HepG2 (cell line): Measurements from ENCODE around the gene GRHL1. TPM values are rescaled to one million over a fixed set of nuclear protein-coding genes. Genes with fewer than 3 reads are reported as not detected.

Experiments used
- AKNA ChIP-seq: sonication (generic); formaldehyde crosslinking; IDR thresholded peaks from 2 replicates; pipeline ENCODE4 v1.4.0; 2020; ENCODE audit warnings: missing genetic modification reagents, borderline replicate concordance
- CENPT ChIP-seq: sonication (generic); formaldehyde crosslinking; IDR thresholded peaks from 2 replicates; pipeline ENCODE4 v1.8.0; 2022; ENCODE audit warnings: low read depth, mild to moderate bottlenecking, moderate library complexity, missing genetic modification reagents
- FOXM1 ChIP-seq: sonication (generic); formaldehyde crosslinking; IDR thresholded peaks from 2 replicates; pipeline ENCODE4 v1.5.0; 2020; ENCODE audit warnings: missing genetic modification reagents
- HDAC1 ChIP-seq: sonication (generic); formaldehyde crosslinking; IDR thresholded peaks from 2 replicates; pipeline ENCODE4 v1.5.1; 2020; ENCODE audit warnings: mild to moderate bottlenecking, missing genetic modification reagents
- TSC22D2 ChIP-seq: sonication (generic); formaldehyde crosslinking; IDR thresholded peaks from 2 replicates; pipeline ENCODE4 v1.5.1; 2020; ENCODE audit warnings: missing genetic modification reagents, mild to moderate bottlenecking, borderline replicate concordance
- ZBTB25 ChIP-seq: IDR thresholded peaks from 2 replicates; pipeline ENCODE4 v1.6.1; 2018; ENCODE audit warnings: missing genetic modification reagents
- ZNF44 ChIP-seq: sonication (generic); formaldehyde crosslinking; IDR thresholded peaks from 2 replicates; pipeline ENCODE4 v1.5.1; 2020; ENCODE audit warnings: mild to moderate bottlenecking, missing genetic modification reagents
- ZNF572 ChIP-seq: sonication (generic); formaldehyde crosslinking; IDR thresholded peaks from 2 replicates; pipeline ENCODE4 v1.5.1; 2020; ENCODE audit warnings: mild to moderate bottlenecking, missing genetic modification reagents
- ZNF703 ChIP-seq: sonication (generic); formaldehyde crosslinking; IDR thresholded peaks from 2 replicates; pipeline ENCODE4 v1.5.1; 2020; ENCODE audit warnings: missing genetic modification reagents, mild to moderate bottlenecking, moderate library complexity, borderline replicate concordance
- polyA plus RNA-seq, 8 experiments: library from polyadenylated mRNA; depleted of rRNA in 3 of 8; stranded (reverse) in 7 of 8; unstranded in 1 of 8; fragments of >200 nt; fragmentation: Illumina TruSeq in 4 of 8; extraction: Trizol in 4 of 8; gene quantifications; 2 replicates each; pipeline versions ENCODE4 v1.2.1 to v1.2.3, GENCODE V29; 2011 to 2016; ENCODE audit warnings: low read depth in 4 of 8, missing spikeins in 1 of 8, mixed read lengths in 1 of 8; ENCODE audit not compliant: insufficient read depth in 1 of 8
- total RNA-seq, 5 experiments: library from RNA; depleted of rRNA; stranded (reverse); fragments of >200 nt; fragmentation: Illumina TruSeq; extraction: Trizol; gene quantifications; 2 replicates each; pipeline ENCODE4 v1.2.3, GENCODE V29; 2016; ENCODE audit warnings: low read depth in 1 of 5
- TF ChIP-seq, protein P1 (sequence below): sonication (generic); formaldehyde crosslinking; IDR thresholded peaks from 2 replicates; pipeline ENCODE4 v1.4.0; 2020; ENCODE audit warnings: missing genetic modification reagents
- TF ChIP-seq, protein P2 (sequence below): sonication (generic); formaldehyde crosslinking; IDR thresholded peaks from 2 replicates; pipeline ENCODE4 v1.4.0; 2020; ENCODE audit warnings: missing genetic modification reagents
- TF ChIP-seq, protein P3 (sequence below): sonication (generic); formaldehyde crosslinking; IDR thresholded peaks from 2 replicates; pipeline ENCODE4 v1.4.0; 2020; ENCODE audit warnings: missing genetic modification reagents

The GRHL1 gene
- total and polyA plus RNA-seq, 2 of the 13 experiments (the other 11 are each of a cell fraction or from before 2014, with no cell fraction given), result 9.3 to 12.0 TPM

DNA sequence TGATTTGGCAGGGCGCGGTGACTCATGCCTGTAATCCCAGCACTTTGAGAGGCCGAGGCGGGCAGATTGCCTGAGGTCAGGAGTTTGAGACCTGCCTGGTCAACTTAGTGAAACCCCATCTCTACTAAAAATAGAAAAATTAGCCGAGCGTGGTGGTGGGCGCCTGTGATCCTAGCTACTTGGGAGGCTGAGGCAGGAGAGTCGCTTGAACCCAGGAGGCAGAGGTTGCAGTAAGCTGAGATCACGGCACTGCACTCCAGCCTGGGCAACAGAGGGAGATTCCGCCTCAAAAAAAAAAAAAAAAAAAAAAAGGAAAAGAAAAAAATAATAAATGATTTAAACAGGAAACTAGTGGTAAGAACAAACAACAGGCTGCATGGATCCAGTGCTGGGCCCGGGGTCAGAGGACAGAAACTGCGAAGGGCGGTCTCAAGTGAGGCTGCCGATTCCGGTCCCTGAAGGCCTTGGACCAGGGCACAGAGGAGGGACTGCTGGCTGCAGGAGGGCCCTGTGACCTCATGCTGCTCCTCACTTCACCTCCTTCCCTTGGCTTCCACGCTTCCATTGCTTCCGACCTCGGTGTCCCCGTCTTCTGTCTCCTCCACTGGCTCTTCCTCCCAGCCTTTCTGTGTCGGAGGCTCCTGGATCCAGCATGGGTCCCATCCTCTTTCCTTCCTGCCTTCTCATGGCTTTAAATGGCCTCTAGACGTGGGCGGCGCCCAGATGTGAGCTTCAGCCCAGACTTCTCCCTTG, 2.1 kb upstream of the GRHL1 start (continued):
- TF ChIP-seq, protein P1, sequence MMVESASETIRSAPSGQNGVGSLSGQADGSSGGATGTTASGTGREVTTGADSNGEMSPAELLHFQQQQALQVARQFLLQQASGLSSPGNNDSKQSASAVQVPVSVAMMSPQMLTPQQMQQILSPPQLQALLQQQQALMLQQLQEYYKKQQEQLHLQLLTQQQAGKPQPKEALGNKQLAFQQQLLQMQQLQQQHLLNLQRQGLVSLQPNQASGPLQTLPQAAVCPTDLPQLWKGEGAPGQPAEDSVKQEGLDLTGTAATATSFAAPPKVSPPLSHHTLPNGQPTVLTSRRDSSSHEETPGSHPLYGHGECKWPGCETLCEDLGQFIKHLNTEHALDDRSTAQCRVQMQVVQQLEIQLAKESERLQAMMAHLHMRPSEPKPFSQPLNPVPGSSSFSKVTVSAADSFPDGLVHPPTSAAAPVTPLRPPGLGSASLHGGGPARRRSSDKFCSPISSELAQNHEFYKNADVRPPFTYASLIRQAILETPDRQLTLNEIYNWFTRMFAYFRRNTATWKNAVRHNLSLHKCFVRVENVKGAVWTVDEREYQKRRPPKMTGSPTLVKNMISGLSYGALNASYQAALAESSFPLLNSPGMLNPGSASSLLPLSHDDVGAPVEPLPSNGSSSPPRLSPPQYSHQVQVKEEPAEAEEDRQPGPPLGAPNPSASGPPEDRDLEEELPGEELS (CRISPR knock-in tag), result peak; percentile 67; the same call in 1 of the 2 replicates
- no peak for TF ChIP-seq ZNF572 (CRISPR knock-in tag)
- TF ChIP-seq AKNA (CRISPR knock-in tag), result no peak
- no peak for TF ChIP-seq CENPT (CRISPR knock-in tag)
- no peak for TF ChIP-seq ZNF703 (CRISPR knock-in tag)
- no peak for TF ChIP-seq ZNF44
- TF ChIP-seq HDAC1 (CRISPR knock-in tag), result peak; percentile 65
- no peak for TF ChIP-seq ZBTB25 (CRISPR knock-in tag)
- TF ChIP-seq, protein P2, sequence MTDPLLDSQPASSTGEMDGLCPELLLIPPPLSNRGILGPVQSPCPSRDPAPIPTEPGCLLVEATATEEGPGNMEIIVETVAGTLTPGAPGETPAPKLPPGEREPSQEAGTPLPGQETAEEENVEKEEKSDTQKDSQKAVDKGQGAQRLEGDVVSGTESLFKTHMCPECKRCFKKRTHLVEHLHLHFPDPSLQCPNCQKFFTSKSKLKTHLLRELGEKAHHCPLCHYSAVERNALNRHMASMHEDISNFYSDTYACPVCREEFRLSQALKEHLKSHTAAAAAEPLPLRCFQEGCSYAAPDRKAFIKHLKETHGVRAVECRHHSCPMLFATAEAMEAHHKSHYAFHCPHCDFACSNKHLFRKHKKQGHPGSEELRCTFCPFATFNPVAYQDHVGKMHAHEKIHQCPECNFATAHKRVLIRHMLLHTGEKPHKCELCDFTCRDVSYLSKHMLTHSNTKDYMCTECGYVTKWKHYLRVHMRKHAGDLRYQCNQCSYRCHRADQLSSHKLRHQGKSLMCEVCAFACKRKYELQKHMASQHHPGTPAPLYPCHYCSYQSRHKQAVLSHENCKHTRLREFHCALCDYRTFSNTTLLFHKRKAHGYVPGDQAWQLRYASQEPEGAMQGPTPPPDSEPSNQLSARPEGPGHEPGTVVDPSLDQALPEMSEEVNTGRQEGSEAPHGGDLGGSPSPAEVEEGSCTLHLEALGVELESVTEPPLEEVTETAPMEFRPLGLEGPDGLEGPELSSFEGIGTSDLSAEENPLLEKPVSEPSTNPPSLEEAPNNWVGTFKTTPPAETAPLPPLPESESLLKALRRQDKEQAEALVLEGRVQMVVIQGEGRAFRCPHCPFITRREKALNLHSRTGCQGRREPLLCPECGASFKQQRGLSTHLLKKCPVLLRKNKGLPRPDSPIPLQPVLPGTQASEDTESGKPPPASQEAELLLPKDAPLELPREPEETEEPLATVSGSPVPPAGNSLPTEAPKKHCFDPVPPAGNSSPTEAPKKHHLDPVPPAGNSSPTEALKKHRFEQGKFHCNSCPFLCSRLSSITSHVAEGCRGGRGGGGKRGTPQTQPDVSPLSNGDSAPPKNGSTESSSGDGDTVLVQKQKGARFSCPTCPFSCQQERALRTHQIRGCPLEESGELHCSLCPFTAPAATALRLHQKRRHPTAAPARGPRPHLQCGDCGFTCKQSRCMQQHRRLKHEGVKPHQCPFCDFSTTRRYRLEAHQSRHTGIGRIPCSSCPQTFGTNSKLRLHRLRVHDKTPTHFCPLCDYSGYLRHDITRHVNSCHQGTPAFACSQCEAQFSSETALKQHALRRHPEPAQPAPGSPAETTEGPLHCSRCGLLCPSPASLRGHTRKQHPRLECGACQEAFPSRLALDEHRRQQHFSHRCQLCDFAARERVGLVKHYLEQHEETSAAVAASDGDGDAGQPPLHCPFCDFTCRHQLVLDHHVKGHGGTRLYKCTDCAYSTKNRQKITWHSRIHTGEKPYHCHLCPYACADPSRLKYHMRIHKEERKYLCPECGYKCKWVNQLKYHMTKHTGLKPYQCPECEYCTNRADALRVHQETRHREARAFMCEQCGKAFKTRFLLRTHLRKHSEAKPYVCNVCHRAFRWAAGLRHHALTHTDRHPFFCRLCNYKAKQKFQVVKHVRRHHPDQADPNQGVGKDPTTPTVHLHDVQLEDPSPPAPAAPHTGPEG (CRISPR knock-in tag), result no peak
- no peak for TF ChIP-seq FOXM1 (CRISPR knock-in tag)
- TF ChIP-seq, protein P3, sequence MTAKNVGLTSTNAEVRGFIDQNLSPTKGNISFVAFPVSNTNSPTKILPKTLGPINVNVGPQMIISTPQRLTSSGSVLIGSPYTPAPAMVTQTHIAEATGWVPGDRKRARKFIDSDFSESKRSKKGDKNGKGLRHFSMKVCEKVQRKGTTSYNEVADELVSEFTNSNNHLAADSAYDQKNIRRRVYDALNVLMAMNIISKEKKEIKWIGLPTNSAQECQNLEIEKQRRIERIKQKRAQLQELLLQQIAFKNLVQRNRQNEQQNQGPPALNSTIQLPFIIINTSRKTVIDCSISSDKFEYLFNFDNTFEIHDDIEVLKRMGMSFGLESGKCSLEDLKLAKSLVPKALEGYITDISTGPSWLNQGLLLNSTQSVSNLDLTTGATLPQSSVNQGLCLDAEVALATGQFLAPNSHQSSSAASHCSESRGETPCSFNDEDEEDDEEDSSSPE (CRISPR knock-in tag), result no peak
- TF ChIP-seq TSC22D2 (CRISPR knock-in tag), result no peak
